H1 (cell line): ENCODE data around the gene ANKRD31. TPM values are rescaled to one million over a fixed set of nuclear protein-coding genes. Genes with fewer than 3 reads are reported as not detected.

Experiments
- CBX8 ChIP-seq: fragments of 300-800, 300-1000 bp; sonication (generic); IDR thresholded peaks from 2 replicates; pipeline ENCODE4 v1.7.1; 2016; ENCODE audit warnings: low read depth, low read length, borderline replicate concordance
- CHD2 ChIP-seq: IDR thresholded peaks from 2 replicates; pipeline ENCODE4 v1.6.1; 2012; ENCODE audit warnings: low read length, improper control_type of control experiment
- HDAC6 ChIP-seq: IDR thresholded peaks from one replicate; pipeline ENCODE4 v1.7.1; 2012; ENCODE audit warnings: low read depth, mild to moderate bottlenecking, inconsistent platforms, low read length, moderate library complexity
- TBP ChIP-seq: IDR thresholded peaks from 2 replicates; pipeline ENCODE4 v1.6.1; 2011; ENCODE audit warnings: low read depth, low read length, improper control_type of control experiment
- USF2 ChIP-seq: IDR thresholded peaks from 2 replicates; pipeline ENCODE4 v1.6.1; 2011; ENCODE audit warnings: low read length, improper control_type of control experiment
- polyA plus RNA-seq, 7 experiments: library from polyadenylated mRNA; depleted of rRNA in 3 of 7; stranded (reverse) in 5 of 7; unstranded in 2 of 7; fragments of >200 nt in 5 of 7; fragments of 200-250 nt in 2 of 7; gene quantifications; 1 replicate in 5 of 7; 2 replicates in 1 of 7; 4 replicates in 1 of 7; pipeline versions ENCODE4 v1.2.1 to v1.2.3, GENCODE V29; 2011 to 2013; ENCODE audit warnings: missing spikeins in 2 of 7, mixed read lengths in 2 of 7
- total RNA-seq: library from RNA; stranded (reverse); fragmentation: NEBNext Ultra II Directional; extraction: Animal tissue kit (Norgen Biotek cat#: 25700); gene quantifications from 2 replicates; pipeline ENCODE4 v1.2.1, GENCODE V29; 2021

The ANKRD31 gene
- total and polyA plus RNA-seq, 2 of the 8 experiments (the other 6 are each of a cell fraction or from before 2014, with no cell fraction given): 0.05 to 0.06 TPM

GRCh38 chr5:75275147-75275546, 38.5 kb upstream of the ANKRD31 start (continued):
- TF ChIP-seq USF2 (no peak), CBX8 (no peak), TBP (no peak), HDAC6 (no peak), CHD2 (no peak)
